HepG2 (cell line): ENCODE data around the gene MAPK7. TPM values are rescaled to one million over a fixed set of nuclear protein-coding genes. Genes with fewer than 3 reads are reported as not detected.

Source experiments
- BRCA1 ChIP-seq: sonication (generic); formaldehyde crosslinking; IDR thresholded peaks from 2 replicates; pipeline ENCODE4 v1.4.0; 2020; ENCODE audit warnings: missing genetic modification reagents
- ELF4 ChIP-seq: sonication (generic); formaldehyde crosslinking; IDR thresholded peaks from 2 replicates; pipeline ENCODE4 v1.5.0; 2020; ENCODE audit warnings: missing genetic modification reagents, mild to moderate bottlenecking, moderate library complexity, borderline replicate concordance
- HNF1A ChIP-seq, 2 experiments: sonication (generic) in 1 of 2; formaldehyde crosslinking in 1 of 2; IDR thresholded peaks; 2 replicates each; pipeline versions ENCODE4 v1.4.0 to v1.6.1; 2016 to 2020; ENCODE audit warnings: borderline replicate concordance in 1 of 2, low read depth in 1 of 2, mild to moderate bottlenecking in 1 of 2, missing genetic modification reagents in 1 of 2
- MBNL3 ChIP-seq: fragments of 250-450 bp; sonication (Bioruptor Pico); conservative IDR thresholded peaks from 2 replicates; pipeline ENCODE4 v1.8.0; 2022; ENCODE audit warnings: mild to moderate bottlenecking, inconsistent platforms
- NFKBIZ ChIP-seq: IDR thresholded peaks from 2 replicates; pipeline ENCODE4 v1.6.1; 2018; ENCODE audit warnings: missing genetic modification reagents, missing compliant biosample characterization
- NONO ChIP-seq, 2 experiments: fragments of 450-650 bp in 1 of 2; sonication (generic) in 1 of 2; formaldehyde crosslinking in 1 of 2; IDR thresholded peaks in 1 of 2; conservative IDR thresholded peaks in 1 of 2; 2 replicates each; pipeline versions ENCODE4 v1.6.1 to v1.8.0; 2017 to 2022; ENCODE audit warnings: mild to moderate bottlenecking in 1 of 2, missing genetic modification reagents in 1 of 2, moderate library complexity in 1 of 2
- STAG1 ChIP-seq: sonication (generic); formaldehyde crosslinking; IDR thresholded peaks from 2 replicates; pipeline ENCODE4 v1.4.0; 2020; ENCODE audit warnings: missing genetic modification reagents
- TCF12 ChIP-seq, 2 experiments: fragments of 450-650 bp in 1 of 2; sonication (generic) in 1 of 2; formaldehyde crosslinking in 1 of 2; IDR thresholded peaks; 2 replicates each; pipeline versions ENCODE4 v1.6.1 to v1.8.0; 2017 to 2022; ENCODE audit warnings: antibody characterized with exemption in 1 of 2, mild to moderate bottlenecking in 1 of 2, missing genetic modification reagents in 1 of 2, moderate library complexity in 1 of 2
- TCF7L2 ChIP-seq: IDR thresholded peaks from 2 replicates; pipeline ENCODE4 v1.6.1; 2011; ENCODE audit warnings: mild to moderate bottlenecking, low read depth, low read length, moderate library complexity
- USF2 ChIP-seq, 2 experiments: sonication (generic) in 1 of 2; formaldehyde crosslinking in 1 of 2; IDR thresholded peaks; 2 replicates each; pipeline versions ENCODE4 v1.5.1 to v1.6.1; 2011 to 2020; ENCODE audit warnings: borderline replicate concordance in 1 of 2, low read depth in 1 of 2, low read length in 1 of 2, mild to moderate bottlenecking in 1 of 2, missing genetic modification reagents in 1 of 2, moderate library complexity in 1 of 2
- ZNF281 ChIP-seq: sonication (generic); formaldehyde crosslinking; IDR thresholded peaks from 2 replicates; pipeline ENCODE4 v1.4.0; 2020; ENCODE audit warnings: missing genetic modification reagents, borderline replicate concordance
- ZNF567 ChIP-seq: sonication (generic); formaldehyde crosslinking; IDR thresholded peaks from 2 replicates; pipeline ENCODE4 v1.8.1; 2023; ENCODE audit warnings: mild to moderate bottlenecking, missing genetic modification reagents, borderline replicate concordance
- ZNF574 ChIP-seq: sonication (generic); formaldehyde crosslinking; IDR thresholded peaks from 2 replicates; pipeline ENCODE4 v1.4.0; 2020; ENCODE audit warnings: missing genetic modification reagents
- polyA plus RNA-seq, 8 experiments: library from polyadenylated mRNA; depleted of rRNA in 3 of 8; stranded (reverse) in 7 of 8; unstranded in 1 of 8; fragments of >200 nt; fragmentation: Illumina TruSeq in 4 of 8; extraction: Trizol in 4 of 8; gene quantifications; 2 replicates each; pipeline versions ENCODE4 v1.2.1 to v1.2.3, GENCODE V29; 2011 to 2016; ENCODE audit warnings: low read depth in 4 of 8, missing spikeins in 1 of 8, mixed read lengths in 1 of 8; ENCODE audit not compliant: insufficient read depth in 1 of 8
- total RNA-seq, 5 experiments: library from RNA; depleted of rRNA; stranded (reverse); fragments of >200 nt; fragmentation: Illumina TruSeq; extraction: Trizol; gene quantifications; 2 replicates each; pipeline ENCODE4 v1.2.3, GENCODE V29; 2016; ENCODE audit warnings: low read depth in 1 of 5

MAPK7 gene
- total and polyA plus RNA-seq, 2 of the 13 experiments (the other 11 are each of a cell fraction or from before 2014, with no cell fraction given): 2.9 to 5.9 TPM

- TF ChIP-seq HNF1A (IDR thresholded peaks at IDR 0.05; ENCODE audit: low read depth) (no peak), HNF1A (CRISPR knock-in tag; IDR thresholded peaks at IDR 0.05; ENCODE audit: borderline replicate concordance) (peak; percentile 63; the same call in 1 of the 2 replicates), MBNL3 (CRISPR knock-in tag) (no peak), ELF4 (0 out of 2 replicates have a peak, but pooled peaks have one; percentile 56), ZNF574 (CRISPR knock-in tag) (peak; percentile 100), USF2 (IDR thresholded peaks at IDR 0.05; ENCODE audit: low read depth, low read length) (no peak), USF2 (CRISPR knock-in tag; IDR thresholded peaks at IDR 0.05; ENCODE audit: borderline replicate concordance) (no peak), NFKBIZ (CRISPR knock-in tag) (no peak), ZNF281 (no peak), ZNF567 (peak; percentile 70; the same call in 1 of the 2 replicates), BRCA1 (peak; percentile 91), TCF7L2 (no peak), TCF12 (IDR thresholded peaks at IDR 0.05) (no peak), TCF12 (CRISPR knock-in tag; IDR thresholded peaks at IDR 0.05) (no peak), NONO (IDR thresholded peaks at IDR 0.05) (no peak), NONO (CRISPR knock-in tag; conservative IDR thresholded peaks at IDR 0.05) (no peak; the same call in none of the 2 replicates), STAG1 (no peak)
These were observed 489 bp upstream of the MAPK7 start (continued) for GRCh38 chr17:19377602-19378415.
